Mucosa of rectum (tissue), 2 donors: ENCODE results near the gene RBMY1F.
"Not testable (repeated sequence)": the region's sequence is repeated elsewhere in the genome, so short reads cannot be mapped to it uniquely, and the experiment has no call there.

Experiments used
- H3K27ac ChIP-seq, 2 donors: one replicate each; pipeline ENCODE4 v1.7.0; 2013; ENCODE audit warnings: inconsistent platforms in 2 of 2, low read depth in 2 of 2, low read length in 2 of 2
- H3K27me3 ChIP-seq, 2 donors: one replicate each; pipeline ENCODE4 v1.7.0; 2013; ENCODE audit warnings: low read length in 2 of 2; ENCODE audit not compliant: control insufficient read depth in 2 of 2, insufficient read depth in 2 of 2
- H3K36me3 ChIP-seq, 2 donors: one replicate each; pipeline ENCODE4 v1.7.0; 2013; ENCODE audit warnings: low read length in 2 of 2; ENCODE audit not compliant: control insufficient read depth in 2 of 2, insufficient read depth in 2 of 2
- H3K4me1 ChIP-seq, 2 donors: one replicate each; pipeline ENCODE4 v1.7.0; 2013; ENCODE audit warnings: low read length in 2 of 2, mild to moderate bottlenecking in 1 of 2; ENCODE audit not compliant: control insufficient read depth in 2 of 2, insufficient read depth in 2 of 2
- H3K4me3 ChIP-seq, 2 donors: one replicate each; pipeline ENCODE4 v1.7.0; 2013; ENCODE audit warnings: low read length in 2 of 2
- H3K9ac ChIP-seq, 2 donors: one replicate each; pipeline ENCODE4 v1.7.0; 2013; ENCODE audit warnings: low read length in 2 of 2, low read depth in 1 of 2, mild to moderate bottlenecking in 1 of 2
- H3K9me3 ChIP-seq, 2 donors: one replicate each; pipeline ENCODE4 v1.7.0; 2013; ENCODE audit warnings: low read length in 2 of 2; ENCODE audit not compliant: control insufficient read depth in 2 of 2
- donor health status: healthy.
- donor health status: Normal muscosa, but diverticular disease.

Gene RBMY1F

GRCh38 chrY:22182823-22183222 is at the start of gene RBMY1F:
Gene RBMY1F (minus strand): TSS chrY:22182923. CDS start chrY:22180969, 1,954 bp downstream.
- not testable (repeated sequence) for H3K27ac ChIP-seq, H3K9me3 ChIP-seq, H3K4me1 ChIP-seq, H3K36me3 ChIP-seq, H3K27me3 ChIP-seq, H3K4me3 ChIP-seq, H3K9ac ChIP-seq

DNA sequence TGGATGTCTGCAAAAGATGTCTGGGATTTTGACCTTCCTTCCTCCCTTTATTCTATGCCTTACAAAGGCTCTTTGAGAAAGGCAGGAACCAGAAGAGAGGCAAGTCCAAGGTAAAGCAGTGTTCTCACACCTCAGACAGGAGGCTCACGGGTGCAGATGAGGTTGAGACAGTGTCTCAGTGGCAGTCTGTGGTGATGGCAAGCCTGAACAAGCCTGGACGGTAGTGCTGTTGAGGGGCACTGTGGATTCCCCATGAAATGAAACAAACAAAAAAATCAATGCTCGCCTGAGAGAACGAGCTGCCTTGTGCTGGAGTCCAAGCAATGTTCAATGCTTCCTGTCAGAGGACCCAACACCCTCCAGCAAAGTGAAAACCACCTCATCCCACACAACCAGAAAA is 31.6 kb downstream of the RBMY1F start:
- H3K36me3 ChIP-seq, H3K9ac ChIP-seq, H3K27ac ChIP-seq, H3K4me1 ChIP-seq, H3K9me3 ChIP-seq, H3K27me3 ChIP-seq, H3K4me3 ChIP-seq: not testable (repeated sequence)

DNA sequence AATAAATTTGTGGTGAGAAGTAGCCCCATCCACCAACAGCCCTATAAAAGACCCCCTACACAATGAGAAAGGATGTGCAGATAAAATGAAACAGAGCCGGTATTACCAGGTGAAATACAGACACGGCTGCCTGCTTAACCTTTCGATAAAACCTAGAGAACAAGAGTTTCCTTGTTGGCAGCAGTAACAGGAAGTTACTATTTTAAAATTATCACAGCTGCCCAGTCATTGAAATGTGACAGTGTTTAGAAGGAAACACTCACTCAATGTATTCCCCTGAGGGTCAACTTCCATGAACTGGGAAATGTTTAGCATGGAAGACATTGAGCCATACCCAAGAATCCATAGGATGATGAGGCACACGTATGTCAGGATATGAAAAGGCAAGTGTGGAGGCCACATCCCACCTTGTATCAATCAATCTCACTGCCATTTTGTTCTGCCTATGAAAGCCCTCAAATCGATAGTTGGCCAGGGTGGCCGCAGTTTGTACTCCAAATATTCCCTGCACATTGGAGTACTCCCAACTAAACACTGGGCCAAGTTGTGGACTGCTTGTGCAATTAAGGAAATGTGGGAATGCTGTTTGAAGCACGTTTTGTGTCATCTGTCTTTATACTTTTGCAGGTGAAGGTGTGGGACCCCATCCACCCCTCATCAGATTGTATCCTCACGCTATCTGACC is 41.6 kb downstream of the RBMY1F start:
- H3K36me3 ChIP-seq, H3K9ac ChIP-seq, H3K9me3 ChIP-seq, H3K27me3 ChIP-seq, H3K4me3 ChIP-seq, H3K27ac ChIP-seq, H3K4me1 ChIP-seq: not testable (repeated sequence)

- H3K27ac ChIP-seq, H3K27me3 ChIP-seq, H3K36me3 ChIP-seq, H3K4me1 ChIP-seq, H3K9ac ChIP-seq, H3K4me3 ChIP-seq, H3K9me3 ChIP-seq: not testable (repeated sequence)
Observed at GRCh38 chrY:22134719-22135118, 48.0 kb downstream of the RBMY1F start.

- not testable (repeated sequence) for H3K9ac ChIP-seq, H3K36me3 ChIP-seq, H3K27me3 ChIP-seq, H3K4me3 ChIP-seq, H3K9me3 ChIP-seq, H3K27ac ChIP-seq, H3K4me1 ChIP-seq
Observed at GRCh38 chrY:22130494-22130893, 52.2 kb downstream of the RBMY1F start.
